ENCODE results near the gene OSMR. TPM values are rescaled to one million over a fixed set of nuclear protein-coding genes. Genes with fewer than 3 reads are reported as not detected.

OSMR gene
- total and polyA plus RNA-seq, 2 donors (not counting 3 experiments of a cell fraction or from before 2014, with no cell fraction given) = 6.1 to 19.7 TPM

DNA sequence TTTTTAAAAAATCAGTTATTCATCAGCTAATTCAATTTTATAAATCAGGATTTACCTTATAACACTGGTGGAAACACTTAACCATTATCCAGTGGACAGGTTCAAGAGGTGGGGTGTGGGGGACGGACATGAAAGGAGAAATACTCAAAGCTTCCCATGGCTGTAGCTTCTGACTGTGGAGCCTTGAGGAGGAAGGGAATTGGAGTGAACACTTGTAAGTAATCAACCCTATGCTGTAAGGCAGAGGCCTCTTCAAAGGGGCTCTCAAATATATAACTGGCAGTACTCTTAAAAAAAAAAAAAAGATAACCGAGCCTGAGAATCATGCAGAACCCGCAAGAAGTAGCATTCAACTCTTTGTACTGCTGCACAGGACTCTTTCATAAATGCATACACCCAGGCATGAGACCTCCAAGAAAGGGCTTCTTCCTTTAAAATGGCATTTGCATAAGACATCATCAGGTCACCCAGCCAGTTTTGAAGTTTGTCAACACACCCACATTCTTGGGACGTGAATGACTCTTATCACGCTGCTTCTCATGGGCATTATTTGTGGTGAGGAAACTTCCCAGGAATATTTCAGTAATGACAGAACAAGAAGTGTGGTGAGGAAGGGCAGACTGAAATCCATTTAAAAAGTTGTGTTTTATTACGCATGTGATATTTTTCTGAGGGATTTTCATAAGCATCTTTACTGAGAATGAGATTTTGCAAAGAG, 8.1 kb downstream of the OSMR start:
- Histone ChIP-seq H3K9ac (replicated peaks; ENCODE audit: extremely low read depth, insufficient read depth, low read length) (no peak overlapping the region), H3K27ac (ENCODE audit: insufficient read depth, low read depth, low read length) (no peak overlapping the region), H3K27me3 (ENCODE audit: control insufficient read depth in 2 of 2, insufficient read depth in 2 of 2, low read length in 2 of 2) (peaks cover 0 to 3% of the 10 kb centered on the region in 2 experiments), H3K79me2 (ENCODE audit: control insufficient read depth, insufficient read depth, low read length) (no peaks in the 10 kb centered on the region), H3K4me1 (ENCODE audit: control insufficient read depth, extremely low read depth, insufficient read depth, low read length) (no peaks in the 10 kb centered on the region), H3K4me2 (ENCODE audit: insufficient read depth, low read length) (no peak overlapping the region), H3K9me3 (replicated peaks; ENCODE audit: control insufficient read depth, insufficient read depth, low read length) (no peaks in the 10 kb centered on the region), H2AFZ (ENCODE audit: low read depth, low read length) (no peak overlapping the region), H3K9me1 (replicated peaks; ENCODE audit: control insufficient read depth, extremely low read depth, insufficient read depth, low read length) (no peaks in the 10 kb centered on the region), H3K4me3 (replicated peaks in 1 of 3; ENCODE audit: insufficient read depth in 1 of 3, low read depth in 1 of 3, low read length in 3 of 3) (no peak overlapping the region), H4K20me1 (replicated peaks; ENCODE audit: control insufficient read depth, extremely low read depth, insufficient read depth, low read length) (no peaks in the 10 kb centered on the region), H3K36me3 (ENCODE audit: control insufficient read depth in 2 of 2, extremely low read depth in 1 of 2, insufficient read depth in 2 of 2, low read length in 2 of 2) (no peaks in the 10 kb centered on the region)
- CTCF ChIA-PET = no interaction called here
- no peak for FAIRE-seq
- POLR2A ChIA-PET = no interaction called here
- intact Hi-C loops (cut with micrococcal nuclease) = no loop called here
- DNase-seq (ENCODE audit: low read depth, low spot score) = no peak
- dilution Hi-C loops (cut with MboI; ENCODE audit: extremely low pct_ligation_motif_present, low sequenced_read_pairs) = no loop called here
- TF ChIP-seq, protein P1, sequence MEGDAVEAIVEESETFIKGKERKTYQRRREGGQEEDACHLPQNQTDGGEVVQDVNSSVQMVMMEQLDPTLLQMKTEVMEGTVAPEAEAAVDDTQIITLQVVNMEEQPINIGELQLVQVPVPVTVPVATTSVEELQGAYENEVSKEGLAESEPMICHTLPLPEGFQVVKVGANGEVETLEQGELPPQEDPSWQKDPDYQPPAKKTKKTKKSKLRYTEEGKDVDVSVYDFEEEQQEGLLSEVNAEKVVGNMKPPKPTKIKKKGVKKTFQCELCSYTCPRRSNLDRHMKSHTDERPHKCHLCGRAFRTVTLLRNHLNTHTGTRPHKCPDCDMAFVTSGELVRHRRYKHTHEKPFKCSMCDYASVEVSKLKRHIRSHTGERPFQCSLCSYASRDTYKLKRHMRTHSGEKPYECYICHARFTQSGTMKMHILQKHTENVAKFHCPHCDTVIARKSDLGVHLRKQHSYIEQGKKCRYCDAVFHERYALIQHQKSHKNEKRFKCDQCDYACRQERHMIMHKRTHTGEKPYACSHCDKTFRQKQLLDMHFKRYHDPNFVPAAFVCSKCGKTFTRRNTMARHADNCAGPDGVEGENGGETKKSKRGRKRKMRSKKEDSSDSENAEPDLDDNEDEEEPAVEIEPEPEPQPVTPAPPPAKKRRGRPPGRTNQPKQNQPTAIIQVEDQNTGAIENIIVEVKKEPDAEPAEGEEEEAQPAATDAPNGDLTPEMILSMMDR (IDR thresholded peaks at IDR 0.05; ENCODE audit: extremely low read depth in 1 of 2, insufficient read depth in 1 of 2, low read depth in 1 of 2, low read length in 2 of 2) = no peak
- BruUV-seq (replicated peaks) = no TSS peak

DNA sequence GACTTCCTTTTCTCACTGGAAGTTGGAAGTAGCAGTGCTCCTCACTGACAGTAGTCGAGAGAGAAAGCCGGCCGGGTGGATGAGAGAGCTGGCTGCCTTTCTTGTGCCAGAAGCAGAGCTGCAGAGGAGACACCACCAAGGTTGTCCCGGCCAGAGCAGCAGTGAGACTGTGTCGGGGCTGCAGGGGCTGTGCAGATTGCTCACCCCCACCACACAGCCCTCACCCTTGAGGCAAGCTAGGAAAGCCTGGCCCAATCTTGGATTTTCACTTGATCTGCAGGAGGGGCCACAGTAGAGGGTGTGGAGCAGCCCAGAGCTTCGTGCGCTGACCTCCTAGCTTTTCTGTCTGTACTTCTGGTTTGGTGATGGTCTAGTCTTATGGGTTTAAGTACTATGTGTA, 9.1 kb downstream of the OSMR start:
- FAIRE-seq = no peak
- DNase-seq (ENCODE audit: low read depth, low spot score) = no peak
- dilution Hi-C loops (cut with MboI; ENCODE audit: extremely low pct_ligation_motif_present, low sequenced_read_pairs) (no loop called here), intact Hi-C loops (cut with micrococcal nuclease) (no loop called here)
- no peaks in the 10 kb centered on the region for H3K4me1 ChIP-seq (ENCODE audit: control insufficient read depth, extremely low read depth, insufficient read depth, low read length)
- H3K27ac ChIP-seq (ENCODE audit: insufficient read depth, low read depth, low read length) = no peak overlapping the region
- no TSS peak for BruUV-seq (replicated peaks)
- no peak overlapping the region for H2AFZ ChIP-seq (ENCODE audit: low read depth, low read length)
- no peaks in the 10 kb centered on the region for H3K36me3 ChIP-seq (ENCODE audit: control insufficient read depth in 2 of 2, extremely low read depth in 1 of 2, insufficient read depth in 2 of 2, low read length in 2 of 2)
- H3K9me1 ChIP-seq (replicated peaks; ENCODE audit: control insufficient read depth, extremely low read depth, insufficient read depth, low read length) = no peaks in the 10 kb centered on the region
- H3K9me3 ChIP-seq (replicated peaks; ENCODE audit: control insufficient read depth, insufficient read depth, low read length) = no peaks in the 10 kb centered on the region
- CTCF ChIA-PET = interaction anchor here (0.6 kb wide), 1 partner anchor 37 kb away, joined by 3 read pairs; no protein-coding TSS in a partner anchor
- POLR2A ChIA-PET = no interaction called here
- H3K4me2 ChIP-seq (ENCODE audit: insufficient read depth, low read length) = no peak overlapping the region
- H3K9ac ChIP-seq (replicated peaks; ENCODE audit: extremely low read depth, insufficient read depth, low read length) = no peak overlapping the region
- no peaks in the 10 kb centered on the region for H4K20me1 ChIP-seq (replicated peaks; ENCODE audit: control insufficient read depth, extremely low read depth, insufficient read depth, low read length)
- peaks cover 0 to 3% of the 10 kb centered on the region in 2 experiments for H3K27me3 ChIP-seq (ENCODE audit: control insufficient read depth in 2 of 2, insufficient read depth in 2 of 2, low read length in 2 of 2)
- H3K79me2 ChIP-seq (ENCODE audit: control insufficient read depth, insufficient read depth, low read length) = no peaks in the 10 kb centered on the region
- H3K4me3 ChIP-seq (replicated peaks in 1 of 3; ENCODE audit: insufficient read depth in 1 of 3, low read depth in 1 of 3, low read length in 3 of 3) = no peak overlapping the region
- no peak for TF ChIP-seq MYC (IDR thresholded peaks at IDR 0.05; ENCODE audit: low read depth, low read length)
- no peak for TF ChIP-seq JUN (IDR thresholded peaks at IDR 0.05; ENCODE audit: borderline replicate concordance, insufficient read depth, insufficient read length, low read depth)
- TF ChIP-seq FOS (IDR thresholded peaks at IDR 0.05; ENCODE audit: borderline replicate concordance, insufficient read depth, low read length) = no peak
- no peak for TF ChIP-seq POLR2A (IDR thresholded peaks at IDR 0.05; ENCODE audit: low read depth, low read length)
- TF ChIP-seq, protein P2, sequence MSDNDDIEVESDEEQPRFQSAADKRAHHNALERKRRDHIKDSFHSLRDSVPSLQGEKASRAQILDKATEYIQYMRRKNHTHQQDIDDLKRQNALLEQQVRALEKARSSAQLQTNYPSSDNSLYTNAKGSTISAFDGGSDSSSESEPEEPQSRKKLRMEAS (IDR thresholded peaks at IDR 0.05; ENCODE audit: insufficient read depth, insufficient read length) = no peak
- TF ChIP-seq EZH2 (IDR thresholded peaks at IDR 0.05; ENCODE audit: borderline replicate concordance, low read depth, low read length, severe bottlenecking) = no peak
- TF ChIP-seq, protein P1 (IDR thresholded peaks at IDR 0.05; ENCODE audit: extremely low read depth in 1 of 2, insufficient read depth in 1 of 2, low read depth in 1 of 2, low read length in 2 of 2) = no peak
- TF ChIP-seq GATA2 (IDR thresholded peaks at IDR 0.05; ENCODE audit: insufficient read depth, insufficient read length, low read depth, low read length) = no peak
- no peak for TF ChIP-seq POLR2AphosphoS5 (IDR thresholded peaks at IDR 0.05; ENCODE audit: insufficient read depth, low read depth, low read length)
